ENCODE data around the gene KCTD1.

KCTD1 gene

DNA sequence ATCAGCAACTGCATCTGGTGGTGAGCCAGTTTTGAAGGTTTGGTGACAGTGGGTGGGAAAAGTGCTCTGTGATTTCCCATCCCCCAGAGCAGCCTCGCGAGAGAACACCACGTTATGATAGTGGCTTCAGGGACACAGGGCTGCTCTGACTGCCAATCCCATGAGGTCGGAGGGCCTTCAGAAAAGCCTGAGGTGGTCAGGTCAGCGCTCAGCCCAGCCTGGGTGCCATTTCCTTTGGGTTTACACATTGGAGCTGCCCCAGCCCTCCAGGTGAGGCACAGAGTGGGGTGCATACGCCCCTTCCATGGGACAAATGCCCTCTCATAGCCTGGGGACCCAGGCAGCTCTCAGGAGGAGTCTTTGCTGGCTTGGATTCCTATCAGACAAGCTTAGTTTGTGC is 126.8 kb downstream of the KCTD1 start:
- DNase-seq = no peak

DNA sequence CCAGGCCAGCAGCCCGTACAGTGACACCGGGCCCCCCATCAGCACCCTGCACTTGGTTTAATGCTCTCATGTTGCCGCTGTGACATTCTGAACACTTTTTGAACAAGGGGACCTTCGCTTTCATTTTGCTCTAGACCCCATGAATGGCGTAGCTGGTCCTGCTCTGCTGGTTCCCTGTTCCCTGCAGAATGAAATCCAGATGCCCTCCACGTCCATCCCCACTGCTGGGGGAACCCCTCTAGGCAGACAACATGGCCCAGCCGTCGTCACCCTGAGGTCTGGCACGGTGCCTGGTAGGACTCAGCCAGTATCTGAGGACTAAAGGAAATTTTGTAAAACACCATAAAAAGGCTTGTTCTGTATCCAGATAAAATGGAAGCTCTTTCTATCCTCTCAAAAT is 128.6 kb downstream of the KCTD1 start:
- no peak for DNase-seq

DNA sequence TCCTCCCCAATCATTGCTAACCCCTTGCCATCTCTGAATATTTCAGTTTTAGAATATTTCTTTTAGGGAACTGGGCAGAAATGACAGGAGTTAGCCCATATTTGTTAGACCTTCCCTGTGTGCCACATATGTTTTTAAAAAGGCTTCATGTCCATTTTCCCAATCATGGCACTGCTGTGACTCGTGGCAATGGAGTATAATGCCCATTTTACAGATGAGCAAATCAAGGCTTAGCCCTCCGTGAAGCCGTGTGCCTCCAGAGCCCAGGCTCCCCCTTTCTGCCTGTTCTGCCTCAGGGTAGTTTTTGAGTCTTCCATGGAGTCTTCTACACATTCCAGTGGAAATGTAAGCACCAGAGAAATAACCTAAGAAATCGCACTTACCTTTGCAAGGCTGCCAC is 130.1 kb downstream of the KCTD1 start:
- no peak for DNase-seq

DNA sequence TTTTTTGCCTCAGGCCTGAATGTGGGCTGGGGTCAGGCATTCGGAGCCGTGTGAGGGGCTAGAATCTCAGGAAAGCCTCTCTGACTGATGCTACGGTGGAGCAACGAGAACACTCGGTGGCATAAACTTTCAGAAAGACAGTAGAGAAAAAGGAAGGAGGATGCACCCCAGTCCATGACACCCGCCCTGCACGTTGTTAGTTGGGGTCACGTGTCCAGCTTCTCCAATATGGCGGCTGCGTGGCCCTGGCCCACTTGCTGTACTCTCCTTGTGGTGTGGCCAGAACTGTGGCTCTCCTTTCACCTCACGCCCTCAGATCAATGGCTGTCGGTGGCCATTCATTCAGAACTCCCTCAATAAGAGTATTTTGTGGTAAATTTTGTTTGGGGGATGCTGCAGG is 131.2 kb downstream of the KCTD1 start:
- no peak for DNase-seq

DNA sequence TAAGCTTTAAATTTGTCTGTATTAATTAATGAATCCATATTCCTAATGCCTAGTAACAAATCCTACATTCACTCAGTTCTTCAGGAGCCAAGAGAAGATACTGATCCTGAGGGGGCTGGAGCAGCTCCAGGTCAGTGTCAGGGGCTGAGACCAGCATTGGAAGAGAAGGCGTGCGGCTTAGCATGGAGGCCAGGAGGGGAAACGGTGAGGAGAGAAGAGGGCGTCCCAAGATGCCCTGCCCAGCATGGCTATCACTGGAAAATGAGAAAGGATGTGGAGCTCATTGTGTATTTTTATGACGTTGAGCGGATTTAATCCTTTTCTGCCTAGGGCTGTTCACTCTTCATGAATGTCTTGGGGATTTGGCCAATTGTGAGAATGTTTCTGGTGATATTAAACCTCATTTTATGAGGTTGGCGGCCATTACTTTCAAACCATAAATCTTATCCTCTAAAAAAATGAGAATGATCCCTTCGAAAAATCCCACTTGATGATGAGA is 131.7 kb downstream of the KCTD1 start:
- no peak for DNase-seq

DNA sequence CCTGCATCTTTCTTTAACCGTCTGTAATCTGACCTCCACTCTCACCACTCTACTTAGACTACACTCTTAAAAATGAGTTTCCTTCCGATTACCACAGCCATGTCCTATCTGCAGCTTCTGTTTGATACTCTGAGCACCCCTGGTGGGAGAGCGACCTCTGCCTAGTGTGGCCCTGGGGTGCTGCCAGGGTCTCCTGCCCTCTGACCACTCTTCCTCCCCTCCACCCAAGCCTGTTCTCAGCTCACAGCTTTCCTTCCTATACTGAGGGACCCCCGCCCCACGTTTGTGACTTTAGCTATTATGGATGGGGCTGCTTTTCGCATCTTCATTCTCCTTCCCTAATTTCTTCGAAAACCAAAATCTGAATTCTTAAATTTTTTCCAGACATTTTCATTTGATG is 132.7 kb downstream of the KCTD1 start:
- DNase-seq = no peak

DNA sequence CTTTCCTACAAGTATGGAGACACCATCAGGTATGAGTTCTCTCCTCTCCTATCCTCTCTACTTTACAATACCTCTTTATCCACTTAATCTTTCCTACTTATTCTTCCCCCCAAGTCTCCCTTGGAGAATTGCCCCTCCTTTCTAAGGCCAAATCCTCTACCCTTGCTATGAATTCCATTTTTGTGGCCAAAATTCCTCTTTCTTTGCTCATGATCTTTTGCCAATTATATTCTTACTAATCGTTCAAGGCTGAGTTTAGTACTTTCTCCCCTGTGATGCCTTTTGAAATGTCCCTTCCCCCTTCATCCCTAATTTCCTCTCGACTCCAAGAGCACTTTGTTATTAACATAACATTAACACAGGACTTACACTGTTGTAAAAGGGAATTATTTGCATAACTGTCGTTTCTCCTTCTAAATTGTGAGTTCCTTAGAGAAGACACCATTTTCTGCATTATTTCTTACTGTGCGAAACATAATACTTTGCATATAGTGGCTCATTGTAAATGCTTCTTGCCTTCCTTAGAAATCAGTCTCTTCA is 133.4 kb downstream of the KCTD1 start:
- no peak for DNase-seq

DNA sequence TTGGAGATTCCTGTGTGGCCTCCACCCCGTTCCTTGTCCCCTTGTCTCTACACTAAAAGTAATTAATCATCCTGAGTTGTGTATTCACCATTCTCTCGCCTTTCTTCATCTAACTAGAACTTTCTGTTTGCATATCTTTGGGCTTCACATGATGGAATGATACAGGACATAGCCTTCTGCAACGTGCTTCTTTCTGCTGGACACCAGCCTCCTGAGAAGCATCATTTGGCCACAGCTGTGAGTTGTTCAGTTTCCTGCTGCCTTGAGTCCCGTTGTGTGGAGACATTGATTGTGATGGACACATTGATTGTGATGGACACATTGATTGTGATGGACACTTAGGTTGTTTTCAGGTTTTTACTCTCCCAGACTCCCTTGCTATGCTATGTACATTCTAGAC is 139.3 kb downstream of the KCTD1 start:
- no peak for DNase-seq

DNA sequence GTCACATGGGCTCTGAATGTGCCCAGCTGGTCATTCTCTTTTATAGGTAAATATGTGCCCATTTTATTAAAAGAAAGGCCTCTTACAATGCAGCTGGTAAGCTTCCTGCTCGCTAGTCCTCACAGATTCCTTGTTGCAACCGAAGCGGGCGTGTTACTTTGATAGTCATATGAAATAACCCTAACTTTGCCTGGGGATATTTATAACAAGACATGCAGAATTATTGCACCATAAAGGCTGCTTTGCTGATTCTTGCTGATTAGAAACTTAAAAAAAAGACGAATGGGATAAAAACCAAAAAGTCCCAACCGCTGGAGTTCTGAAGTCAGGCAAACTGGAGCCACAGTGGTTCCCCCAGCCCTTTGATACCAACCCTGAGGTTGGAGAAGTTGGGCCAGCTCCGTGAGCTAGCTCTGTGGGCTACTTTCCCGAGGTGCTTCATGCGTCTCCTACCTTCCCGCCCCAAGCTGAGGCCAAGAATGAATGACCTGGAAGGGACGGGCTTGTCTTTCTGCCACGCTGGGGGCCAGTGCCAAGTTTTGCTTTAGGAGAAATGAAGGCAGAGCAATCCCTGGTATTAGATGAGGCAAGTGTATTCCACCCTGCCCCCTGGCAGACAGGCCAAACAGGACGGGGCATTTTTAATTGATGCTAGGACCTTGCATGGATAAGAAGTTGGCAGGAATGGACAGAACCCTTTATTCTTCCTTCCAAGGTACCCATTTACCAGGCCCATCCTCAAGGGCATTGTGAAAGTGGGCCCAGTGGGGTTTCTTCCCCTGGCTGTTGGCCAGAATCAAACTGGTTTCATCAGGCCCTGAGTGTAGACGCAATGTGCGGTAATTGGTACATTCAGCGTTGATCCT is 140.4 kb downstream of the KCTD1 start:
- DNase-seq = no peak

DNA sequence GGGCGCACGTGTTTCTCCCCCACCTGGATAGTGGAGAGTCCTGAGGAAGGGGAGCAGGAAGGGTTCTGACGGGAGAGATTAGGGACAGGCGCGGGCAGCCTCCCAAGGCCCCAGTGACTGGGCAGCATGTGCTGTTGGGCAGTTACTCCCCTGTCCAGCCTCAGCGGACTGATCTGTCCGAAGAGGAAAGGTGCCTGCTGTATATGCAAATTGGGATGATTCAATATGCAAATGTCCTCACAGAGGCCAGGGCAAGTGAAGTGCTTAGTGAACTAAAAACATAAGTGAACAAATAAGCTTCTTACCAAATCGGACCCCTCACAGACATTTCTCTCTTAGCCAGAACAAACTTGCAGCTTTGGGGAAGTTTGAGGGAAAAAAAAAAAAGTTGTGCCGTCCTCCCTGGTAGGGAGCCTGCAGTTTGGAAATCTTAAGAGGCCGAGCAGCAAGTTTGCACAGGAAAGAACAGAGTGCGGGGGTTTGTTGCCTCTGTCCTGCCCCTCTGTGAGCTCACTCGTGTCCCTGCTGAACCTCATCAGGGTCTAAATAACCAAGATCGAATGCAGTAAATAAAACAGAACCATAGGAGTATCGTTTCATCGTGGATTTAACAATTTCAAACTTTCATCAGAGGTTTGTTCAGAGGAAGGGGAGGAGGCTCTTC is 141.4 kb downstream of the KCTD1 start:
- DNase-seq = no peak

DNA sequence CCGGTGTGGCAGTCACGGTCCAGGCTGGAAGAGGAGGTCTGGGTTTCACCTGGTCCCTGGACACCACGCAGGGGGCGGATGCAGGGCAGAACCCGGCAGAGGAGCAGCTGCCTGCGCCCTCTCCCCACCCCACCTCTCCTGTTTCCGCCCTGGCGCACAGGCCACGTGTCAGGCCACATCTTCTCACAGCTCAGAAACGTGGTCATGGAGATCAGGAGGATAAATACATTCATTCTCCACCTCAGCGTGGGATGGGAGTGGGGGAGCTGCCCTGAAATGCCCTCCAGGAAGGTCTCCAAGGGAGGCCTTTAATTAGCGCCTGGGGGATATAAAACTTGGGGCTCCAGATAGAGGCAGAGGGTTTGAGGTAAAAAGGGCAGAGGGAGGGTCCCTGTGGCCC is 142.0 kb downstream of the KCTD1 start:
- no peak for DNase-seq

DNA sequence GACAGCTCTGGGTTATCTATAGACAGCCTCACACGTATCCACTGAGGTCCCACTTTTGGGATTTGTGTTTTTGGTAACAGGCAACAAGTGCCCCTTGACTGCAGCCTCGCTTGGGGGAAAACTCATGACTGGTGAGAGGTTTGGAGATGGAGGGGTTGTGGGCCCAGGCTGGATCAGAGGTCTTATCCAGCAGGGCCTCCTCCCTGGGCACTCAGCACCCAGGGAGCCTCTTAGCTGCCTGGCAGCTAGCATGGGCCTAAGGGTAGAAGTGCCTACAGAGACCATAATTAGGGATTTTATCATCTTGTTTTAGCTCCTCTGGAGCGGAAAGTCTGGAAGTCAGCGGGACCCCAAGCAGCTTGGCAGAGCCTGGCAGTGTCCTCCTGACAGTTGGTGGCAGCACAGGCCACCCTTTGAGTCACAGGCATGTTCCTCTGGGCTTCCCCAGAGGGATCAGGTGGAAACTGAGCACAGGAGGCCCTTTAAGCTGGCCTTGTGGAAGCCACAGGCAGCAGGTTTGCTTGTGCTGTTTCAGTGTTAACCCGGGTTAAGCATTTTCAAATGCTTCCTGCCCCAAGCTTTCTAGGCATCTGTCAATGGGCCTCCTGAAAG is 143.1 kb downstream of the KCTD1 start:
- no peak for DNase-seq
